HG03558 (cell line): ENCODE results near the gene VRTN.
"Not testable (repeated sequence)": the region's sequence is repeated elsewhere in the genome, so short reads cannot be mapped to it uniquely, and the experiment has no call there.

Experiments
- ATAC-seq: cut with Tn5 transposase; IDR thresholded peaks from one replicate; pipeline ENCODE4 v1.9.1; 2021; ENCODE audit warnings: moderate number of reproducible peaks; ENCODE audit not compliant: unreplicated experiment; ENCODE audit errors: extremely low read depth

VRTN gene, protein sequence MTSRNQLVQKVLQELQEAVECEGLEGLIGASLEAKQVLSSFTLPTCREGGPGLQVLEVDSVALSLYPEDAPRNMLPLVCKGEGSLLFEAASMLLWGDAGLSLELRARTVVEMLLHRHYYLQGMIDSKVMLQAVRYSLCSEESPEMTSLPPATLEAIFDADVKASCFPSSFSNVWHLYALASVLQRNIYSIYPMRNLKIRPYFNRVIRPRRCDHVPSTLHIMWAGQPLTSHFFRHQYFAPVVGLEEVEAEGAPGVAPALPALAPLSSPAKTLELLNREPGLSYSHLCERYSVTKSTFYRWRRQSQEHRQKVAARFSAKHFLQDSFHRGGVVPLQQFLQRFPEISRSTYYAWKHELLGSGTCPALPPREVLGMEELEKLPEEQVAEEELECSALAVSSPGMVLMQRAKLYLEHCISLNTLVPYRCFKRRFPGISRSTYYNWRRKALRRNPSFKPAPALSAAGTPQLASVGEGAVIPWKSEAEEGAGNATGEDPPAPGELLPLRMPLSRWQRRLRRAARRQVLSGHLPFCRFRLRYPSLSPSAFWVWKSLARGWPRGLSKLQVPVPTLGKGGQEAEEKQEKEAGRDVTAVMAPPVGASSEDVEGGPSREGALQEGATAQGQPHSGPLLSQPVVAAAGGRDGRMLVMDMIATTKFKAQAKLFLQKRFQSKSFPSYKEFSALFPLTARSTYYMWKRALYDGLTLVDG

DNA sequence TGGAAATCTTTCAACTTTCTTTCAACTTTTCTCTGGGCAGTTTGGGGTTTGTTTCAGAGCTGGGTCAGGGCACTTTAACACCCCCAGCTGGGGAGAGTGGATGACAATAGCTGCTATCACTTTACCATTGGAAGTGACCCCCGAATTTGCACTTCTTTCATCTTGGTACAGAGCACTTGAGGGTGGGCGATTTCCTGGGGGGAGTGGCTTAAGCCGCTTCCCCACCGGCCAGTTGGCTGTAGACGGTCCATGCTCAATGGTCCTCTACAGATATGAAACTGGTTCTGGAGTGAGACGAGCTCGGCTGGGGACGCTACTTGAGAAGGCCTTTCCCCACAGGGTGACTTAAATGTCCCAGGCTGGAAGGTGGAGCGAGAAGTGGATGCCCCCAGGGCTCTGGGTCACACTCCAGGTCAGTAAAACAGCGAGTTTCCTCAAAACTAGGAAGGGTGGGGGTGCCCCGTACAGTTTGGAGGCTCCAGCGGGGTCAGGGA is at the start of gene VRTN:
Gene VRTN, plus strand, starts transcription at position 231 of the 494 bp plus-strand sequence. CDS start 8,313 bp downstream, outside the sequence.
- ATAC-seq = no peak

DNA sequence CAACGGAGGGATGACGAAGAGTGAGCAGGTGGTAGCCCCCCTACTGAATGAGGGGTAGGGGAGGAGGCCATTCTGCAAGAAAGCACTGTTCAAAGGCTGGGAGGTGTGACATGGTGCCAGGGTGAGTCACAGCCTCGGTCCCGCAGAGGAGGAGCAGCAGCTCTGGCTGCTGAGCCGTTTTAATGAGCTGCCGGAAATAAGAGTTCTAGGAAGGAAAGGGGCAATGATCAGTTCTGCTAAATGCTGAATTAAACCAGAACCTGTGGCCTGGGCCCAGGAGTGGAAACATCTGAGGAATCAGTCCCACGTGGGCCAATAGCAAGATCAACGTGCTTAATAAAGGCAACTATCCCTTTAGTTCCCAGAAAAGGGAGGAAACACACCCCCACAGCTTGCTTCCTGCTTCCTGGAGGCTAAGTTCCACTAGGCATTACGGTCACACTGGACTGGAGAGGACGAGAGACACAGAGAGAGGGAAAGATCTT is 49.2 kb upstream of the VRTN start:
- no peak for ATAC-seq

DNA sequence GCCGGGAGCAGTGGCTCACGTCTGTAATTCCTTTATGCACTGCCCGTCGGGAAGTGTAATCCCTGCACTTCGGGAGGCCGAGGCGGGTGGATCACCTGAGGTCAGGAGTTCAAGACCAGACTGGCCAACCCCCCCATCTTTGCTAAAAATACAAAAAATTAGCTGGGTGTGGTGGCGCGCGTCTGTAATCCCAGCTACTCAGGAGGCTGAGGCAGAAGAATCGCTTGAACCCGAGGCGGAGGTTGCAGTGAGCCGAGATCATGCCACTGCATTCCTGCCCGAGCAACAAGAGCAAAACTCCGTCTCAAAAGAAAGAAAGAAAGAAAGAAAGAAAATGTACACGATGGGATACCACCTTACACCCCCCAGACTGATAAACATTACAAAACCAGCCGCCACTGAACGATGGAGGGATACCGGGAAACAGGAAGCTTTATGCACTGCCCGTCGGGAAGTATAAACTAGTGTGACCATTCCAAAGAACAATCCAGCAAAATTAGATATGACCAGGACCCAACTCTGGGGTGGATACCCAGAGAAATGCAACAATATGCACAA is 46.6 kb upstream of the VRTN start:
- ATAC-seq = no peak

DNA sequence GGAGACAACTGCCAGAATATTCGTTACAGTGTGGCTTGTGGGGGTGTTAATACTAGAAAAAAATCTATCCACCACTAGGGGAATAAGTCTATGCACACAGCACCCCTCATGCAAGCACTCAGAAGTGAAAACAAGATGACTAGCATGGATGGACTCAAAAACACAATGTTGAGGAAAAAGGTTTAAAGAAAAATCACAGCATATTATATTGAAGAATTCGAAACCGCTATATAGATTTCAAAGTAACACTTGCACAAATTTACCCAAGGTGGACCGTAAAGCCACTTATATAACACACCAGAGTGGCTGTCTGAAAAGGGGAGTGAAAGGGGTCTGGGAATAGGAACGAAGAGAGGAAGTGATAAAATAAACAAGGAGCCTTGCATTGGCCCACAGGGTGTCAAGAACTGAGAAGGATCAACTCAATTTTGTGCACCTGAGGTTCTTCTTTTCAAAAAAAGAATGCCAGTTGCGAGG is 46.1 kb upstream of the VRTN start:
- no peak for ATAC-seq

DNA sequence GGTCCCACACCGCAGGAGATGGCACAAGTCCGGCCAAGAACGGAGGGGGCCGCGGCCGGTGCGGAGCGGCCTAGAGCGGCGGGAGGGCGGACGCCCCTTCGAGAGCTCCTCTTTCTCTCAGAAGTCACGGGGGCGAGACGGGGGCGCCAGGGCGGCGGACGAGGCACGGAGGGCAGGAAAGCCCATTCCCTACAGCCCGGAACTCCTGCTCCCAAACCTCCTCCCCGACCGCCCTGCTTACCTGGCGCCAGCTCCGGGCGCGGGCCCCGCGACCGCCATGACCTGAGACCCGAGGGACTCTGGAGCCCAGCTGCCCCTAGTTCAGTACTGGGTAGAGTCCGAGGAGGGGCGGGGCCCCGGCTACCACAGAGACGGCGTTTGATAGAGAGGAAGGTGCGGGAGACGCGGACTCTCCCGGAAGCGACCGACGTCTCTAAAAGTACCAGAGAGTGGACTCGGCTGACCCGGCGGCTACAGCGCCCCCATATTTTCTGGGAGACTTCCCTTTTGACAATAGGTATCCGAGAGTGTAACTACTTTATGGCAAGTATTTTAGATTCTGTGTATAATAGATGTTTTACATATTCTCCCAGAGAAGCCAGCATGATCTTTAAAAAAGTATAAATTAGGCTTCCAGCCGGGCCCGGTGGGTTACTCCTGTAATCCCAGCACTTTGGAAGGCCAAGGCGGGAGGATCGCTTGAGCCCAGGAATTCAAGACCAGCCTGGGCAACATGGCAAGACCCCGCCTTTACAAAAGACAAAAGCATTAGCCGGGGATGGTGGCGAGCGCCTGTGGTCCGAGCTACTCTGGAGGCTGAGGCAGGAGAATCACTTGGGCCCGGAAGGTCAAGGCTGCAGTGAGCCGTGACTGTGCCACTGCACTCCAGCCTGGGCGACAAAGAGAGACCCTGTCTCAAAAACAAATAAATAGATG is 45.4 kb upstream of the VRTN start, which contains the start of gene ABCD4:
Gene ABCD4, minus strand, starts transcription at position 301 of the 936 bp plus-strand sequence. Its CDS starts 22 bp downstream, at position 279.
- peak; percentile 91 for ATAC-seq

DNA sequence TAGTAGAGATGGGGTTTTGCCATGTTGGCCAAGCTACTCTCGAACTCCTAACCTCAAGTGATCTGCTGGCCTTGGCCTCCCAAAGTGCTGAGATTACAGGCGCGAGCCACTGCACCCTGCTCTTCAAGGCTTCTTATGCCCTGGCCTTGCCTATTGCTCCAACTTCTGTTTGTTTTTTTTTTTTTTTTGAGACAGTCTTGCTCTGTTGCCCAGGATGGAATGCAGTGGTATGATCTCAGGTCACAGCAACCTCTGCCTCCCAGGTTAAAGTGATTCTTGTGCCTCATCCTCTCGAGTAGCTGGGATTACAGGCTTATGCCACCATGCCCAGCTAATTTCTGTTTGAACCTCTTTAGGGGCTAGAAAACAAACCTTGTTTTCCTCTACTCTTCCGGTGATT is 39.6 kb upstream of the VRTN start:
- ATAC-seq = no peak

DNA sequence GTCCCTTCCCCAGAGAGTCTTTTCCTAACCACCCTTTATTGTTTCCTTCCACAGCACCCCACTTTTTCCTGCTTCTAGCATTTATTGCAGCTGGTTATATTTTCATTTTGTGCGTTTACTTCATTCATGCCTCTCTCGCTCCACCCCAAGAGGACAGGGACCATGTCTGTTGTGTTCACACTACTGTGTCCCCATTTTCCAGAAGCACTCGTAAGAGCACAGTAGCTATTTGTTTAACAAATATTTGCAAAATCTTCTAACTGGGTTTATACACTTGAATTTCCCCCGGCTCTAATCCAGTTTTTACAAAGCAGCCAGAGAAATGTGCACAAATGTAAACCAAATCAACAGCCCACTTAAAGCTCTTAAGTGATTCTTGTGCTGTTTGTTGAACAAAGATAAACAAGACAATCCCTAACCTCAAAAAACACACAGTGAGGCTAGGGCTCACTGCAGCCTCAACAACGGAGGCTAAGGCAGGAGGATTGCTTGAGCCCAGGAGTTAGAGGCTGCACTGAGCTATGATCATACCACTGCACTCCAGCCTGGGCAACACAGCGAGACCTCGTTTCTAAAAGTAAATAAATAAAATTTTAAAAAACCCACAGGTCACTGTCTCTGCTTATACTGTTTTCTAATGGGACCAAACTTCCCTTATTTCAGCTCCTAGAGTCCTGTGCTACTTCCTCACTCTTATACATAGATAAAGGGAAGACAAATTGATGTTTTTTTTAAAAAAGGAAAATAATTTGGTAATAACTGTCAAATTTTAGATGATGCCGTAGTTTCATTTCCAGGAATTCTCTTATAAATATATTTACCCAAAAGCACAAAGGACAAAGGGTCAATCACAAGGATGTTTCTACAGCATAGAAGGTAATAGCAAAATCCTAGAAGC is 38.9 kb upstream of the VRTN start:
- ATAC-seq = no peak

DNA sequence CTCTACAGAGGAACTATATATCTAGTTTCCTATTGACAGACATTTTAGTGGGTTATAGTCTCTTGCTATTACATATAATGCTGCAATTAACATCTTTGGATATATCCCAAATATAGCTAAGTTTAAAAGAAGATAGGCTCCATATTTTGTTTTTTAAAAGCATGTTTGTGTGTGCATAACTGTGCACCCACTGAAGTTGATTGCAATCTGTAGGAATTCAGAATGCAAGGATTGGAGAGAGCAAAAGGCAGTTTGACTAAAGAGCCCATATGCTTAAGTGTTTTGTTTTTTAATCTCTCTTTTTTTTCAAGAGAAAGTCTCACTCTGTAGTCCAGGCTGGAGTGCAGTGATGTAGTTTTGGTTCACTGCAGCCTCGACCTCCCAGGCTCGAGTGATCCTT is 36.1 kb upstream of the VRTN start:
- ATAC-seq = no peak

DNA sequence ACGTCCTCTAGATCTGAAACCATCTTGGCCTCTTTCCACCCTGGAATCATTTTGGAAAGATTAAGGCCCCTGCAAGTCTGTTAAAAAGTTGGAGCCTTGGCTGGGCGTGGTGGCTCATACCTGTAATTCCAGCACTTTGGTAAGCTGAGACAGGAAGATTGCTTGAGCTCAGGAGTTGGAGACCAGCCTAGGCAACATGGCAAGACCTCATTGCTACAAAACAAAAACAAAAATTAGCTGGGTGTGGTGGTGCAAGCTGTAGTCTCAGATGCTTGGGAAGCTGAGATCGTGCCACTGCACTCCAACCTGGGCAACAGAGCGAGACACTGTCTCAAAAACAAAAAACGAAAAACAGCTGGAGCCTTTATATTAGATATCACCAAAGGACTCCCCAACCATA is 34.7 kb upstream of the VRTN start:
- no peak for ATAC-seq

DNA sequence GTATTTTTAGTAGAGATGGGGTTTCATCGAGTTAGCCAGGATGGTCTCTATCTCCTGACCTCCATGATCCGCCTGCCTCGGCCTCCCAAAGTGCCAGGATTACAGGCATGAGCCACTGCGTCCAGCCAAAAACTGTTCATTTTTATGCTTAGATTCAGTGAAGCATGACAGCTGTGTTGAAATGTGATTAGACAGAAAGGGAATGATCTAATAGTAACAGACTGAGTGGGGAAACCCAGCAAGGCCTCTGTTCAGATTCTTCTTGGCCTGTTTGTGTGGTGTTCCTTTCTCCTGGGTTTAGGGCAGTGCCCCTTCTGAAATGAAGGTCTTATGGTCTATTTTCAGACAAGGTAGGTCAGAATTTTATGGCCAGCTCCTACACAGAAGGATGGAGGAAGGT is 33.7 kb upstream of the VRTN start:
- no peak for ATAC-seq

DNA sequence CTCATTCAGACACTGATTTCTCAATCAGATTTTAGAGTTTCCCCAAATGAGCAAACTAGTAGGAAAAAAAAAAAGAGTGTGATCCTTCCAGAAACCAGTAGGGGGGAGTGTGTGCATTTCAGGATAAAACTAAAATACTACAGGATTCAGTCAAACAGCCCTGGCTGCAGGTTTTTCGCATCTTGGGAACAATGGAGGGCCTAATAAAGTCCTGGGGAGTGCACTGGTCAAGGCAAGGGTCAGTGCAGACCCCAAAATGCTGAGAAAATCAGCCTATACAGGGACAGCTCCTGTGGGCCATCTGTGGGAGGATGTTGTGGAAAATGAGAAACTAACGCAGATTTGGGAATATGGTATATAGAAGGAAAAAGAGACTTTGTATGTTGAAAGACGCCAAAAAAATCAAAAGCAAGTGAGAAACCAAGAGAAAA is 23.3 kb upstream of the VRTN start:
- no peak for ATAC-seq

DNA sequence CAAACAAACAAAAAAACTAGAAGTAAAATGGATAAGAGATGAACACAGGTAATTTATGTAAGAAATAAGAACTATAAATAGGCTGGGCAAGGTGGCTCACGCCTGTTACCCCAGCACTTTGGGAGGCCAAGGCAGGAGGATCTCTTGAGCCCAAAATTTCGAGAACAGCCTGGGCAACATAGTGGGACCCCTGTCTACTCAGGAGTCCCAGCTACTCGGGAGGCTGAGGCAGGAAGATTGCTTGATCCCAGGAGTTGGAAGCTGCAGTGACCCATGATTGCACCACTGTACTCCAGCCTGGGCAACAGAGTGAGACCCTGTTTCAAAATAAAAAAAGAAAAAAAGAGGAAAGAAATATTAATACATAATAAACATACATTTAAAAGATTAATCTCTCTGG is 22.8 kb upstream of the VRTN start:
- ATAC-seq = no peak

DNA sequence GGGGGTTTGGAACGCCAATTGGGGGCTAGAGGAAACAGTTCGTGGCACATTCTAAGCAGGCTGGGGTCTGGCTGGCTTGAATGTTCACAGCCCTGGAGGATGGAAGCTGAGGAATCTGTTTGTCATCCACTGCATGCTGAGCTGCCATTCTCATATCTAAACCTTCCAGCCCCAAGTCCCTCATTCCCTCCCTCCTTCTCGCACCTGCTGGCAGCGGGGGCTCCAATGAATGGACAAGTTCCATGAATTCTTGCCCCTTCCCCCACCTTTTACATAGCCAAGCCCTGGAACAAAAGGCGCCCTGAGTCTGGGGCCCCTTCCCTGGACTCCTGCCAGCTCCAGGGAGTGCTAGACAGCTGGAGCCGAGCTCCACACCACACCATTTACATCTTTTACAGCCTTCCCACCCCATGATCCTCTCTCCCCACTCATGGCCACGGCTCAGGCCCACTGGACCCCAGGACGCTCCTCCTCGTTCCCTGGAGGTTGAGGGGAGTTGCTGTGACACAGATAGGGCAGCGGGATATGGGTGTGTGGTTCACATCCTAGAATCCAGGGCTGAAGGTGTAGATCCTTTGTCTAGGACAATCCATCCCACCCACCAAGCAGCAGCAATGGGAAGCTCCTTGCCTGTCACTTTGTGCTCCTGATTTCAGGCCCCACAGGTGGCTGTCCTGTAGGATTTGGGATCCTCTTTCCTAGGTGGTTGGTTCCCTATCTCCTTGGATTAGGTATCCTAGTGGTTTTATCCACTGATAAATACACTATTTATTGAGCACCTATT is 21.7 kb upstream of the VRTN start:
- no peak for ATAC-seq

DNA sequence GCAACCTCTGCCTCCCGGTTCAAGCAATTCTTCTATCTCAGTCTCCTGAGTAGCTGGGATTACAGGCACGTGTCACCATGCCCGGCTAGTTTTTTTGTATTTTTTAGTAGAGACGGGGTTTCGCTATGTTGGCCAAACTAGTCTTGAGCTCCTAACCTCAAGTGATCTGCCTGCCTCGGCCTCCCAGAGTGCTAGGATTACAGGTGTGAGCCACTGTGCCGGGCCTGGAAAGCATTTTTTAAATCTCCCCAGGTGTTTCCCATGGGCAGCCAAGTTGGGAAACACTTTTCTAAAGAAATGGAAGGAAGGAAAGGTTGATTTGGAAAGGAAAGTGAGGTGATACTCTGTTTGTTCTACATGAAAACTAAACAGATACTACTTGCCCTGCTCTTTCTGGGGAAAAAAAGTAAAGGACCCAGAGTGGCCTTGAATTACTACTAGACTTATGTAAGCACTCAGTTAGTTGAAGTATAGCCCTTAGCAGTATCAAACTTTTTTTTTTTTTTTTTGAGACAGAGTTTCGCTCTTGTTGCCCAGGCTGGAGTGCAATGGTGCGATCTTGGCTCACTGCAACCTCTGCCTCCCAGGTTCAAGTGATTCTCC is 18.2 kb upstream of the VRTN start:
- ATAC-seq = not testable (repeated sequence)

DNA sequence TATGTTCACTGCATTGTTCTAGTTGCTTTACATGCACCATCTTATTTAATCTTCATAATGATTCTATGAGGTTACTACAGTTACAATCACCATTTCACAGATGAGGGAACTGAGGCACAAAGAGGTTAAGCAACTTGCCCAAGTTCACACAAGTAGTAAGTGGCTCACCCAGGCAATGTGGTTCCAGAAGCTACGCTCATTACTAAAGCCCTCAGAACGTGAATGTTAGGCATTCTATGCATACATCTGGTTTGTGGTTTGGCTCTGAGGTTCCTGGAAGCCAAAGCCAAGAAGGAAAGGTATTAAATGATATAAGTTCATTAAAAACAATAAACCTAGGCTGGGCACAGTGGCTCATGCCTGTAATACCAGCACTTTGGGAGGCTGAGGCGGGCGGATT is 14.4 kb upstream of the VRTN start:
- no peak for ATAC-seq

DNA sequence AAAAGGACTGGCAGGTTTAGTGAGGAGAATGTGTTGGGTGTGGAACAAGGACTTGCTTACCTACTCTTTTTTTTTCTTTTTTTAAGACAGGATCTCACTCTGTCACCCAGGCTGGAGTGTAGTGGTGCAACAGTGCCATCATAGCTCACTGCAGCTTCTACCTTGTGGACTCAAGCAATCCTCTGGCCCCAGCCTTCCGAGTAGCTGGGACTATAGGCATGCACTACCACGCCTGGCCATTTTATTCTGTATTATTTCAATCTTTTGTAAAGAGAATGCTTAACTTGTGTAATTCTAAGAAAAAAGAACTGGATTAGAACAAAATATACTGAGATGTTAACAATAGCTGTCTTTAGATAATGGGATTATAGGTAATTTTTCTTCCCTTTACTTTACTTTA is 1.9 kb upstream of the VRTN start:
- no peak for ATAC-seq

DNA sequence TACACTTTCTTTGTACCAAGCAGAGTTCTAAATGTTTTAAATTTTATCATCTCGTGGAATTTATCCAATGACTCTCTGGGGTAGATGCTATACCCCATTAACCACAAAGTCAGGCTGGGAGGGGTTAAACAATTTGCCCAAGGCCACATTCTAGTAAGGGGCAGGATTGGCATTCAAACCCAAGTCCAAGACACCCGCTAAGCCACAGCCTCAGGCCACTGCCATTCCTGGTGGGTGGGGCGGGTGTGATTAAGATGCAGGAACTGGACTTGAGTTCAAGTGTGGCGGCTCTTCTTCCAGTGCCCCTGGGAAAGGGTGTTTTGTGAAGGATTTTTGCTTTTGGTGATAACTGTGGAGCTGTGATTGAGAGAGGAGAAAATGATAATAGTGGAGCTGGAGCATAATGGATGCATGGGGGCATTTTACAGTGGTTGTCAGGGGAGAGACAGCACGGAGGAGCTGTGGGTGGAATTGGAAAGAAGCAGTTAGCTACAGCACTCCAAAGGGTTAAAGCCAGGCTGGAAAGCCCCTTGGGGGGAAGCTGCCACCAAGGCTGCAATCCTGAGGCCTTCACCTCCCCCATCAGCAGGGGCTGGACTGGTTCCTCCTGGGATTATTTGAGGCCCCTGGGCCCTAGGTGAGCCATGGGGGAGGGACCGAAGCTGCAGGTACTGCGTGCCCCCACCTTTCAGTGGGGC is 1.0 kb upstream of the VRTN start:
- no peak for ATAC-seq
